HL-60/S4 (cell line): ENCODE data around the gene ZBTB18.
"Not testable (repeated sequence)": the region's sequence is repeated elsewhere in the genome, so short reads cannot be mapped to it uniquely, and the experiment has no call there.

Experiments
- in situ Hi-C: fragments of 300-500 bp; cut with MboI; formaldehyde crosslinking; loops from 2 replicates; pipeline ENCODE4 v1.14.3; 2022; ENCODE audit warnings: low sequenced_read_pairs

ZBTB18 gene

DNA sequence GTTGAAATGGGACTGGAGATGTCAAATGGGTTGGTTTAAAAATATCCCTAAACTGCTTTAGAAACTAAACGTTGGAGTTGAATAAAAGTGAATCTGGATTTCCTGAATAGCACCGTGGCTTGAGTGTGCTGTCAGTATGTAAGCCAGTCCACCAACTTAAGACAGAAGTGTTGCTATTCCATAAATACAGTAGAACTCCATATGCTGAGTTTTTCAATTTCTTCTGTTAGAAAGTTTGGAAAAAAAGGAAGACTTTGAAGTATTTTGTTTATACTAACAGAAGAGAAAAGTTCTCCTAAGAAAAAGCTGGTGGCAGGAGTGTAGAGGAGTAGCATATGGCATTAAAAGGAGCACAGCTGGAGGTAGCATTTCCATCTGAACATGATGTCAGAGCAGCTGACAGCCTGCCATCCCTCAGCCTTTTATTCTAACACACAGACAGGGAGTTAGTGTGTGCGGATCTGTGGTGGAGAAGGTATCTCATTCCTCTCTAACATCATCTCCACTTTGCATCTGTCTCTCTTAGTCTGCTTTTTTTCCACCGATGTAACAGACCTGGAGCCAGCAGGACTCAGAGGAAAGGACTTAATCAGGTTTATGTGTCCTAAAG lies at the start of gene ZBTB18:
ZBTB18 (plus strand) TSS at position 449 of the 610 bp plus-strand sequence; CDS start at position 598, 149 bp downstream.
- in situ Hi-C loops, result no loop called here

DNA sequence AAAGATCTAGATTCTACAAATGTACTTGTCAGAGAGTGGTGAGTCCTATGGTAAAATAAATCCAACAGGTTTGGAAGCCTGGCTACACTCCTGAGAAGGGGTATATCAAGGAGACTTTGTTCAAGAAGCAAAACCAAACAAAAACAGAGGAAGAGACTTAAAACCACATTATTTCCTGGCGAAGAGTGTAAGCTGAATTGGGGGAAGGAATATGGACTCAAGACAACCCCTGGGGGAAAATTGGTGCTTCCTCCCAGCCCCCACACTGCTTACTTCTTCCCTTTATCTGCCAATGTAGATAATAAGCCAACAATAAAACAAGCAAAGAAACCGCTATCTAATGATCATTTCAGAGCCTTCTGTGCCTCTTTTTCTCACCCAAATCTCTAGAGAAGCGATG lies 48.4 kb upstream of the ZBTB18 start:
- in situ Hi-C loops, result no loop called here

DNA sequence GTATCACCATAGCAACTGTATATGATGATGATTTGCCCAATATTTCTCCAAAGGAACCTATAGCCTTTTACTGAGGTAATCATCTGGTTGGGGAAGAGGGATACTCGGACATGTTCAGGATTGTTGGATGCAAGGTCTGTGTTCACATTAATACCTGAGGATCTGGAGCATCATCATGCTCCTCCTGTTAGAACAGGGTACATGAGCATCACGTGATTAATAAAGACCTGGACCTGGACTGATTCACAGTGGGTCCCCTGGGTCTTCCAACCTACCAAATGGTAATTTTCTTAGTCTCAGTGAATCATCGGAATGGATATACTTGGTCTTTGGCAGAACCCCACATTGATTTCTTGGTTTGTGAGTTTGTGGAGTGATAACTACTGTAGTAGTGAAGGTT lies 45.6 kb upstream of the ZBTB18 start:
- in situ Hi-C loops, result no loop called here

DNA sequence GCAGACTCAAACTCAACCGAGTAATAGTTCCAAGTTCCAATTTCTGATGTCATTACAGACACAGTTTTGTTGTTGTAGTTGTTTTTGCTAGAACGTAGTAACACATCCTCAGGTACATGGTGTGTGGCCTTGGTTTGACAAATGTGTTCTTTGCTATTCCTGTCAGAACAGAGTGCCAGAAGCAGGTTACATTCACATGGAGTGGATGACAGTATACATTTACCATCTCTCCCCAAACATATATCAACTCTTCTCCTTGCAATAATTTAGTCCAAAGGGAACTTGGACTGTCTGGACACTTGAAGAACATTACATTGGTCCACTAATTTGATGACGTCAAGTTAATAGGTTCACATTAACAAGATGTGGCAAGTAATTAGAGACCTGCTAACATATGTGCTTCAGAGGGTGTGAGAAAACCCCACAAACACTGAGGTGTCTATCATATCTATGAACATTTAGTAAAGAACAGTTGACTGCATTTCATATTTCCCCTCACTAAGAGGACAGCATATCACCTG lies 44.6 kb upstream of the ZBTB18 start:
- in situ Hi-C loops, result no loop called here

DNA sequence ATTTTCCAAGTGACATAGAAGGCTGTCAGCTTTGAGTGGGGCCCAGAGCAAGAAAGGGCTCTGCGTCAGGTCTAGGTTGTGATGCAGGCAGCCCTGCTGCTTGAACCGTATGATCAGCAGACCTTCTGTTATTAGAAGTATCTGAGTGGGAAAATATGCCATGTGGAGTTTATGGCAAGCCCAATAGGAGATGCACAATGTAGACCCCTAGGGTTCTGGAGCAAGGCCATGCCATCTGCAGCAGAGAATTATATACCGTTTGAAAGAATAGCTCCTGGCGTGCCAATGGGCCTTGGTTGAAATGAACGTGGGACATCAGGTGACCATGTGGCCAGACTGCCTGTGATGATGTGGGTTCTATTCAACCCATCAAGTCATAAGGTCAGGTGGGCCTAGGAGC lies 44.1 kb upstream of the ZBTB18 start:
- in situ Hi-C loops, result no loop called here

DNA sequence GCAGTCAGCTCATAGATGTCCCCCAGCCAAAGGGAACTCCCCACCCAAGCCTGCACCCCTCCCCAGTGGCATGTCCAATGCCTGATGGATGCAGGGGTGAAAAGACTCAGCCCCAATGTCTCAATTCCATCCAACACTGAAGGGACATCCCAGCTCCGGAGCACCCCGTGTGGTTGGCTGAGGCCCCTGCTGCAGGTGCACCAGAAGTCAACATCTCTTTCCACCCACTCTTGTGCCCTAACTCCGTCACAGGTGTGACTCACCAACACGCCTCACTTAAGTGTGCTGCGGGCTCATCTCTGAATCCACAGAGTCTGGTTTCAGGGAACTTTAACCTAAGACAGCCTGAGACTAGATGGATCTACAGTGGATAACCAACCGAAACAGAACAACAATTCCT lies 40.9 kb upstream of the ZBTB18 start:
- in situ Hi-C loops, result no loop called here

DNA sequence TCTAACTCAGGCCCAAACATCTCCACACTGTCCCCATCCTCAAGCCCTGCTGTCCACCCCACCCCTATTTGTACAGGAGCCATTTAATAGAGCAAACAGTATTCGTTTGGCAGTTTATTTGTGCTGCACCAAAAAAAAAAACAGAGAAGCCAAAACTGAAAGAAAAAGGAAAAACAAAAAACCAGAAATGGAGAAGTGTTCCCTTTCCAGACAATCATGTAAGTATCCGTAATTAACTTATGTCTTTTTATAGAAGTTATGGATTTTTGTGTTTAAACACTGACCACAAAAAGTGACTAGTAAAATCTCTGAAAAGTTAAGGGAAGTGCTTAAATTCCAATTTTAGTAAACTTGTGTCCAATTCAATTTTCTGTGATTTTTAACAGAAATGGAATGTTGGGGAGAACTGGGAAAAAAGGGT lies 40.4 kb upstream of the ZBTB18 start:
- in situ Hi-C loops, result no loop called here

DNA sequence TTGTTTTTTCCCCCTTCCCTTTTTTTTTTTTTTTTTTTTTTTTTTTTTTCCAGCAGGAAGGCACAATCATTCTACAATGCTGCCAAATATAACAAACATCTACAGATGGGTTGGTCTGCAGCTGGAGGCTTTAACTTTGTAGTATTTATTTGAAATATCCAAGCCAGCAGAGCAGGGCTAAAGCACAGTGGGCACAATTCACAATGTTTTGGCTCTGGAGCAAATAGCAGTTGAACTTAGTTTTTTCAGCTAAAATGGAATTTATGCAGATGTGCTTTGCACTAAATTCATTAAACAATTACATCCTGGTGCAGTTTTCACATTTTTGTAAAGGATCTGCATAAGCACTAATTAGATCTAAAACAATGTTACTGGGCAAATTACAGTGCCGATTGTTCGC lies 39.8 kb upstream of the ZBTB18 start:
- in situ Hi-C loops, result no loop called here

DNA sequence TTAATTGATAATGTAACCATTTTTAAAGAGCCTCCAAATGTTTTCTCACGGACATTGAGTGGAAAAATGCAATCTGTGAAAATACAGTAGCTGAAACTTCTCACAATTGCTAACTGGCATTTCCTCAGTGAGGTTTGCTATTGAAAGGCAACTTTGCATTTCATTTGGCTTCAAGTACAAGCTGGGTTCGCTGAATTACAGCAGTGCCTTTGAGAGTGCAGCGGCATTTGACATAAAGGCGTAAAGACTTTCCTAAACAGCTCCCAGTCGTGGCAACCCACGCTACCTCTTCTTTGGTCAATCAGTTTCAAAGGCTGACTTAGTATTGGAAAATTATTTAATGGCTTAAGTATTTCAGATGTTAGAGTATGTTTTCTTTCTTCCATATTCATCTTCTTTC lies 39.3 kb upstream of the ZBTB18 start:
- in situ Hi-C loops, result no loop called here

DNA sequence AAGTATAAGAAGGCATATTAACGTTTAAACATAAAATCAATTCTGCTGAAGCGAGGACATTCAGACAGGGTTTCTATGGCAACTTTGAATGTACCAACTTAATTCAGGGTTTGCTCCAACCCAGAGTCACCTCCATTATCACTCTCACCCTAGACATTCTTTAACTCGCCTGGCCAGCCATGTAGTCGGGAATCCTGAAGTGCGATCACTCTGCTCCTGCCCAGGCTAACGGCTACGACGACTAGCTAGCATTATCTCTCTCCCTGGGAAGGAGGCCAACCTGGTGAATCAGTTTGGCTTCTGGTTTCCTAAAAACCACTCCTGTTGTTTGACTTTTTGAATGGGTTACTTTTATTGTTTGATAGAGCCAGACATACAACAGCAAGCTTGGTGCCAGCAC lies 38.9 kb upstream of the ZBTB18 start:
- in situ Hi-C loops, result no loop called here

DNA sequence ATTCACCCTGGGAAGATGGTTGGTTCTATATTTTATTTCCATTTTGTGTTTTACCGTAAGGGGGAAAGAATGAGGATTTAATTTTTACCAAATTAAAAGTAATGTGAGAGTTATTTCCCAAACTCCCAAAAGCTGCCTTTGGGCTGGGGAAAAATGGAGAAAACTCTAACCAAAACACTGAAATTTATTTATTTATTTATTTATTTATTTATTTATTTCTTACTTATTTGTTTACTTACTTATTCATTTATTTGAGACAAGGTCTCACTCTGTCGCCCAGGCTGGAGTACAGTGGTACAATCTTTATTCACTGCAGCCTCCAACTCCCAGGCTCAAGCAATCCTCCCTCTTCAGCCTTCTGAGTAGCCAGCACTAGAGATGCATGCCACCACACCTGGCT lies 38.0 kb upstream of the ZBTB18 start:
- in situ Hi-C loops, result no loop called here

DNA sequence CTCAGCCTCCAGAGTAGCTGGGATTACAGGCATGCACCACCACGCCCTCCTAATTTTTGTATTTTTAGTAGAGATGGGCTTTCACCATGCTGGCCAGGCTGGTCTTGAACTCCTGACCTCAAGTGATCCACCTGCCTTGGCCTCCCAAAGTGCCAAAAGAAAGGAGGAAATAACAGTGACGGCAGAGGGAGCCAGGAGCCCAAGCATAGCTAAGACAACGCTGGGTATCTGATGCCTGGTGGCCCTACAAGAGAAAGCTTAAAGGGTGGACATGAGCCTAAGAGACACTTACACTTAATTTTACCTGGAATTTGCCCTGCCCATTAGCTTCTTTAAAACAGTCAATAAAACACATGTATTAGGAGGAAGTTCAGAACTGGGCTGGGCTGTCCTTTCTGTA lies 36.2 kb upstream of the ZBTB18 start:
- in situ Hi-C loops, result not testable (repeated sequence)

DNA sequence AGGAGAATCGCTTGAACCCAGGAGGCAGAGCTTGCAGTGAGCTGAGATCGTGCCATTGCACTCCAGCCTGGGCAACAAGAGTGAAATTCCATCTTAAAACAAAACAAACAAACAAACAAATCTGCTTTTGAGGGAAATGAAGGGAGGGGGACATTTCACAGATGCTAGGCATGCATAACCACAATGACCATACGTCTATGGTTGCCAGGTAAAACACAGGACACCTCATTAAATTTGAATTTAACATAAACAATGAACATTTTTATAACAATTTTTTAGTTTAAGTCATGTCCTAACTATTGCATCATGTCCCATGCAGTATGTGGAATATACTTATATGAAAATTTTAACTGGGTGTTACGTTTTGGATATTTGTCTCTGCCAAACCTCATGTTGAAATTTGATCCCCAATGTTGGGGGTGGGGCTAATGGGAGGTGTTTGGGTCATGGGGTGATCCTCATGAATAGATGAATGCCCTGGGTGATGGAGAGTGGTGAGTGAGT lies 31.0 kb upstream of the ZBTB18 start:
- in situ Hi-C loops, result no loop called here

DNA sequence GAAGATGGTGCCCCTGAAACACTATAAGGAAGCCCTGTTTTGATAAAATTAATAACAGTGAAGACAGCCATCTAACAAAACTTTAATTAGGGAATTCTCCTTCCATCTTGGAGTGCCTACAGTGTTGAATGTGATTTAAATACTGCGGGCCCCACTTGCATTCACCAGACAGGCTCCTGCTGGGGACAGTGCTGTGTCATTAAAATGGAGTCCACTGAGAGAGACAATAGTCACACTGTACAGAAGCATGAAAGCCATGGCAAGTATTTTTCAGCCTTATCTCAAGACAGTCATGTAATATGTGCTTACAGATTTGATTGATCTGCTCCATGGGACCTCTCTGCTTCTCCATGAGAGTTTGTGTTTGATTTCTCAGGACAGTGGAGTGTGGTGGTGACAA lies 29.7 kb upstream of the ZBTB18 start:
- in situ Hi-C loops, result no loop called here

DNA sequence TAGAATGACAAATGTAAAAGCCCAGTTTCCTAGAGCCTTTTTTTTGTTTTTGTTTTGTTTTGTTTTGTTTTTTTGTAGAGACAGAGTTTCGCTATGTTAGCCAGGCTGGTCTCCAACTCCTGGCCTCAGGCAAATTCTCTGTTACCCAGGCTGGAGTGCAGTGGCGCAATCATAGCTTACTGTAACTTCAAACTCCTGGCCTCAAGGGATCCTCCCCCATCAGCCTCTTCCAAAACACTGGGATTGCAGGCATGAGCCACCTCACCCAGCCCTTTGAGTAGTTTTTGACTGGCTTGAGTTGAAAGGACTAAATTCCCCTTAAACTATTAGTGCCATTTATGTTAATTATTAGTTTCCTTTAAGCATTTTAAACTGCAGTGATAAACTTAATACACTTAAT lies 28.8 kb upstream of the ZBTB18 start:
- in situ Hi-C loops, result no loop called here

DNA sequence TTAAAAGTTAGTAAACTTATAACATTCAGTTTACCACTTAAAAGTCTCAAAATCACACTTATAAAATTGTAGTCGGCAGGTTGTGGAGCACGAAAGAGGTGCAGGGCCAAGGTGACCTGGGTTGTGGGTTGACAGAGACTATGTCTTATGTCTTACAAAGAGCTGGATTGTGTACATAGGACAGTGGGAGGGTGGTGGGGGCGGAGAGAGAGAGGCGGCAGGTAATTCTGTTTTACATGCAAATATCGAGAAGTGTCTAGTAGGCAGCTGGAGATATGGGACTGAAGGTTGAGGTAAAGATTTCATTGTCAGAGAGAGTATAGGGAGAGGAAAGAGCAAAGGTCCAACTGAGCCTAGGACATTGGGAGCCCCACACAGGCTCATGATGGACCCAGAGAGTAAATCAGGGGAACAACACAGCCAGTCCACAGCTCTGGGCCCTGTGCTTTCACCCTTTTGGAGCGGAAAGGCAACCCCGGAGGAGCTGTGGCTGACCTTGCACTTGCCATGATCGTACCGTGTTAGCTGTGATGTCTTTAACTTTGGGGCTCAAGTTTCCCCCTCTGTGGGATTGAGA lies 28.1 kb upstream of the ZBTB18 start:
- in situ Hi-C loops, result no loop called here

DNA sequence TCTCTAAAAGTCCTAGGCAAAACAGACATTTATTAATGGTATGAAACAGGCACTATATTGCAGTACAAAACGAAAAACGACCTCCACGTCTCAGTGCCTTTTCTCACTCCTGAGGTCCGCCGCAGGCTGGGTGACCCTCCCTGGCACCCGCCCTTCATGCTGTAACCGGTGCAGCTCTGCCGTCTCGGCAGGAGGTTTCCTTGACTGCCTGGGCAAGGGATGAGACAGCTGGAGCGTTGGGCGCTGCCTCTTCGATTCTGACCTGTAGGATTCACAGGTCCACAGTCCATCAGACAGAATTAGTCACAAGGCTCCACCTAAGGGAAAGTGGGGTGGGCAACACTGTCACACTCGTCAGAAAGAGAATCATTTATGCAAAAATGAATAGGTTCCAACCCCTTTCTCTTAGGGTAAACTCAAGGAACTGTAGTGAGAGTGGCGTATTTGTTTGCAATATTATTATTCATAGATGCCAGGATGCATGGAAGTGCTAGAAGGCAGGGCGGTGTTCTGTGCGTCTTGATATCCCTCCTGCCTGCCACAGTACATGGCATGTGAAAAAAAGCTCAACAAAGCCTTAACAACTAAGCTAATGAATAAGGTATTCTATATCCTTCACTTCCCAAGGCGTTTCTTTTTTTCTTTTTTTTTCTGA lies 23.5 kb upstream of the ZBTB18 start:
- in situ Hi-C loops, result no loop called here

DNA sequence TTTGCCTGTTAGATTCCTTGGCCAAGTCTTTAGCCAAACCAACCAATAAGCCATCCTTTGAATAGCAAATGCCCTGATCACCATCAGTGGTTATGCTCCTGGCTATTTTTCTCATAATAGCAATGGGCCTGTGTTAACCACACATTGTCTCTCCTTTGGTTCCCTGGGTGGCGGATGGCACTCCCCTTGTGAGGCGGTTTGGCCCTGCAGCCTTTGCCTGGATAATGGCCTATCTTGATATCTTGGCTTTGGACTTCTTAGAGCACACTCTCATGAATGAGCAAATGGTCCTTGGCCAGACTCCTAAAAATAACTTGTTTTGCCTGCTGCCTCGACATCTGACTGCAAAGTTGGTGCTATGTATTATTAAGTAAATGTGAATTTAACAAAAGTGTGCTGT lies 22.4 kb upstream of the ZBTB18 start:
- in situ Hi-C loops, result no loop called here

DNA sequence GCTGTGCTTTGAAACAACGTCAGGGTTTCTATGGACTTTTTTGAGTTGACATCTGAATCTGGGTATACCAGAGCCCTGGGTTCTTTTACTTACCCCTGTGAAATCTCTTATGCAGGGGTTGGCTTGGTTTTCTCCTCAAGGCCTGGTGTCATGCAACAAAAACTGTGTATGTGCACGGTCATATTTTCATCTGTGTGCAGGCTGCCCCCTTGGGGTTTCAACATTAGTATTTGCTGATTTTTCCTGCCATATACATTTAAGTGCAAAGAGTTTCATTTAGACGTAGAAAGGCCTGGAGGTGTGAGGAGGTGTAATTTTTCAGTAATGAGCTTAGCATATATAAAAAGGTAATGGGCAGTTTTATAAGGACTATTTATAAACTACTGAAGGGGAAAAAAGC lies 22.0 kb upstream of the ZBTB18 start:
- in situ Hi-C loops, result no loop called here

DNA sequence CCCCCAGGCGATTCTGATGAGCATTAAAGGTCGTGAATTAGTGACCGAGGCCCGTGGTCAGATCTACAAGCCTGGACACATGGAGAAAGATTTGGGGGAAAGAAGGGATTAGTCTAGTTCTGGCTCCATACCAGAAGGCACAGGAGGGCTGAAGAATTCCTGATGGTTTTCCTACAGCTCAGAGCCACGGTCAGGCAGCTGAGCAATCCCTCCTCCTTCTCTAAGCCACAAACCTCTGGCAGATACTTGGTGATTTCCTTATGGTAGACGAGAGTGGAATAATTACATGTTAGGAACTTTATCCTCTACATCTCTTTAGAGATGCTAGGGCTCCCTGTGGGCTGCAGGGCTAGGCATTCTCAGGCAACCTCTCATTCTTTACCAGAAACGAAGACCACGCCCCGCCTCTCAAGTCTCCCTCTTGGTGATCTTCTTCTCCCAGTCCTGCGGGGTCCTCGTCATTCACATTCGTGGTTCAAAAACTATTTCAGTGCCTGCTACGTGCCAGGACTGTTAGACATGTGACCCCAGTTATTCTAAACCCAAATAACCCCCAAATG lies 20.5 kb upstream of the ZBTB18 start:
- in situ Hi-C loops, result no loop called here

DNA sequence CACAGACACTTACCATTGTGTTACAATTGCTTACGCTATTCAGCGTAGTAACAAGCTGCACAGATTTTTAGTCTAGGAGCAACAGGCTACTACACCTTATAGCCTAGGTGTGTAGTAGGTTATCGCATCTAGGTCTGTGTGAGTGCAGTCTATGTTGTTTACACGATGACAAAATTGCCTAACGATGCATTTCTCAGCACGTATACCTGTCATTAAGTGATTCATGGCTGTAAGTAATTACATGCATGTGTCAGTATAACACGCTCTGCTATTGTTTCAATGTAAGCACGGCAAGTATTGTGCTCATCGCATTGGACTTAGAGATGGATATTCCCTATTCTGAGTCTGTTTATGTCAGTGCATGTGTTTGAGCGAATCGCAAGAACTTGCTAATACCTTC lies 15.7 kb upstream of the ZBTB18 start:
- in situ Hi-C loops, result no loop called here

DNA sequence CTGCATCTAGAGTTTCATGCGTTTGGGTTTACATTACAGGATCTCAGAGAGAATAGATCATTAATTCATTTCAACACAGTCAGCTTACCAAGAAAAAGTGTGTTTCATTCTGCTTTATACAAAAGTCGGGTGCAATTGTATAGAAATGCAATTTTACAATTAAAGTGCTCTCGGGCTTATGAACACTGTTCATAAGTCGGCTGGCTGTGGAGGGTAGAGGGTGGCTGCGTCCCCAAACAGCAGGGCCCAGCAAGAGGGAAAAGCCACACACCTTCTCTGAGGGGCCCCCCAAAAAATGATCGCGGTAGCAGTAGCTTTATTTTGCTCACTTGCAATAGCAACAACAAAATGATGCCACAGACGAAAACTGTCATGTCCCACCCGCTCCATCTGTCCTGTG lies 13.8 kb upstream of the ZBTB18 start:
- in situ Hi-C loops, result no loop called here
